ENCODE data around the gene ASB7. TPM values are rescaled to one million over a fixed set of nuclear protein-coding genes. Genes with fewer than 3 reads are reported as not detected.
"Not testable (repeated sequence)": the region's sequence is repeated elsewhere in the genome, so short reads cannot be mapped to it uniquely, and the experiment has no call there.

Gene ASB7
- total RNA-seq, 1 donor from 2014 or later = 10.9 TPM

DNA sequence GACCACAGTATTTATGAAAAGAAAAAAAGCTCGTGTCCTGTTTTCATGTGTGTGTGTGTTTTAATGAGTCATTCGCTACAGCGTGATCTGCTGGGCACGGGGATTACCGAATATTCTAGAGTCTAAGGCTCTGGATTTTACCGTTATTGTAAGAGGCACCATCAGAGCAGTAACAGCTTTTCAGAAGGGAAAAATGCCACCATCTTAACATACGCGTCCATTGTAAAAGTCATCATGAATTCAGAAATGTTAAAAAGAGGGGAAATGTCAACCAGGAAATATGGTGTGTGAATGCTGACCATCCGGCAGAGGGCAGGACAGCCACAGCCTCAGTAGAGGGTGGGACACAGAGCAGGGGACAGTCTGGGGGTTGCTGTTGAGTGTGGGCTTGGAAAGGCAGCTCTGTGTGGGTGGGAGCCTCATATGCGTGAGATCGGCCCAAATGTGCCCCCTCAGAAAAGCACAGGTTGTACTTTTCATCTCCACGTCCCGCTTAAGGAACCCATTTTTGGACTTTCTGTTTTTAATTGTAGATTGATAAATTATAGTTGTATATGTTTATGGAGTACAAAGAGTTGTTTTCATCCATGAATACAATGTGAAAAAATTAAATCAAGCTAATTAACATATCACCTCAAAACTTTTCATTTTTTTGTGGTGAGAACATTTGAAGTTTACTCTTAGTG lies 69.6 kb downstream of the ASB7 start:
- intact Hi-C loops (cut with DNase I) = no loop called here
- no peak for DNase-seq (ENCODE audit: low spot score)

DNA sequence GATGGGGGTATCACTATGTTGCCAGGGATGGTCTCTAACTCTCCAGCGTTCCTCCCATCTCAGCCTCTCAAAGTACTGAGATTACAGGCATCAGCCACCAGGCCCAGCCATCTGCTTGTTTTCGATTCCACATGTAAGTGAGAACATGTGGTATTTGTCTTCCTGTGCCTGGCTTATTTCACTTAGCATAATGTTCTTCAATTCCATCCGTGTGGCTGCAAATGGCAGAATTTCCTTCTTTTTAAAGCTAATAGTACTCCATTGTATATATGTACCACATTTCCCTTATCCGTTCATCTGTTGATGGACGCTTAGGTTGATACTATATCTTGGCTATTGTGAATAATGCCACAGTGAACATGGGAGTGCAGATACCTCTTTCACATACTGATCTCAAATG lies 70.6 kb downstream of the ASB7 start:
- DNase-seq (ENCODE audit: low spot score) = no peak
- ATAC-seq = no peak
- intact Hi-C loops (cut with DNase I) = no loop called here

More for the DNA sequence above, 69.6 kb downstream of the ASB7 start:
- peak; percentile 85 for ATAC-seq

DNA sequence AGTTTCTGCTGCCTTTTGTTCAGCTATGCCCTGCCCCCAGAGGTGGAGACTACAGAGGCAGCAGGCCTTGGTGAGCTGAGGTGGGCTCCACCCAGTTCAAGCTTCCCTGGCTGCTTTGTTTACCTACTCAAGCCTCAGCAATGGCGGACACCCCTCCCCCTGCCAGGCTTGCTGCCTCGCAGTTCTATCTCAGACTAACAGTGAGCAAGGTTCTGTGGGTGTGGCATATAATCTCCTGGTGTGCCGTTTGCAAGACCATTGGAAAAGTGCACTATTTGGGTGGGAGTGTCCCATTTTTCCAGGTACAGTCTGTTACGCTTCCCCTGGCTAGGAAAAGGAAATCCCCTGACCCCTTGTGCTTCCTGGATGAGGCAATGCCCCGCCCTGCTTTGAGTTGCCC lies 76.8 kb downstream of the ASB7 start:
- intact Hi-C loops (cut with DNase I); ATAC-seq; DNase-seq (ENCODE audit: low spot score): not testable (repeated sequence)

DNA sequence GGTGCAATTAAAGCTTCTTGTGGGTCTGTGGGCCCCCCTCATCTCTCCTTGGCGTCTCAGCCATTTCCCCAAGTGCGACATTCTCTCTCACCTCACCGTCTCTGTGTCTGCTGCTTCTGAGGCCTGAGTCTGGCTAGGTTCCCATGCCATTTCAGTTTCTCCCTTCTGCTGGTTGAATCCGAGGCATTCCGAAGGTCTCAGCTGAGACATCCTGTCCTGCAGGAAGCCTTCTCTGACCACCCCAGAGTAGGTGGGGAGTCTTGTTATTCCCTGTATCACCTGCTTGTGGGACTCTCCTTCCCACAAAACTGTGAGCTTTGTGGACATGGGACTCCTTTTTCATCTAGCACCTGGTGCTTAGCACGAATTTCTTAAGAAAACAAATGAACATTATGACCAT lies 78.3 kb downstream of the ASB7 start:
- intact Hi-C loops (cut with DNase I) = no loop called here
- DNase-seq (ENCODE audit: low spot score) = no peak
- no peak for ATAC-seq

DNA sequence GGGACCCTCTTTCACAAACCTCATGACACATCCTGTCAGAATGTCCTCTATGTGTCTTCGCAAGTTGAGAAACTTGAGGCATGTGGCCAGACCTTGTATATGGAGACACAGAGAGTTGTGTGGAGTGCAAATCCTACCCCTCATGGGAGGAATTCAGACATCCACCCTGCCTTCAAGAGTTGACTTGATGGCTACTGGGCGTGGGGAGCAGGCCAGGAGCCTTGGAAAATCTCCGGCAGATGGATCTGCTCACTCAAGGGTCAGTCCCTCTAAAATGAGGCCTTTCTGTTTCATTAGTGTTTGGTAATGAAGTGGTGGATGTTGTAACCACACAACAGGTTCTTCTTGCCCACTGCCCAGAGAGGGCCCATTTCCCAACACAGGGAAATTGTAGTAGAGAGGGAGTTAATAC lies 79.0 kb downstream of the ASB7 start:
- intact Hi-C loops (cut with DNase I) = no loop called here
- peak; percentile 62 for ATAC-seq
- DNase-seq (ENCODE audit: low spot score) = no peak

DNA sequence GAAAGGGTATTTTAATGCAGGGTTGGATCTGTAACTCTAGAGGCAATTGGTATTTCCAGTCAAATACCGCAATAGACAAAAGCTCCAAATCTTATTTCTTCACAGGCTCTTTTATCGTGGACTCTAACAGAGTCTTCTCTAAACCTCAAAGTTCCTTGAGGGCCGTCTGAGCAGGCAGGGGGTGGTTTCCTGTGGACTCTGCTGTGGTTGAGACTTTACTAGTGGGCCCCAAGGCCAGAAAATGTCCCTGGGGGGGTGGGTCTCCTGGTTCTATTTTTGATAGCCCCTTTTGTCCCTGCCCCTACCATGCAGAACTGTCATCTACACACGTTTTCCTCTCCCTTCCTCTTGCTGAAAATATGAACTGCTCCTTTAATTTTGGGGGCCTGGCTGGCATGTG lies 80.1 kb downstream of the ASB7 start:
- intact Hi-C loops (cut with DNase I) = no loop called here
- no peak for ATAC-seq

DNA sequence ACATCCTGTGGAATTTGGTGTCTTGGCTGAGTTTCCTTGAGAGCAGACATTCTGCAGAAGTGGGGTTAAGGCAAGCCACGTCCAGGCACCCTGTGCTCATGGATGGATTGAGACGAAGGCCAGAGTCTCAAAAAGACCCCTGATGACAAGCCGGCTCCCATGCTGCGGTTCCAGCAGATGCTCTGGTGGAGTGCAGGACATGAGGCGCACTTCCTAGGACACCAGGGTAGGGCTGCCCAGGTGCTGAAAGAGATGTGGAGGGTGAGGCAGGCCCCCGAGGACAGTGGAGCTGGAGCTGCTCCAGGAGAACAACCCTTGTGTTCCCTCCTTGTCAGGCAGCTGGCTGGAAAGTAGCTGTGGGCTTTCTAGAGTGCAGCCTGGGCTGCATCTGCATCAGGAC lies 81.0 kb downstream of the ASB7 start:
- intact Hi-C loops (cut with DNase I) = no loop called here
- DNase-seq (ENCODE audit: low spot score) (no peak), ATAC-seq (no peak)

More for the DNA sequence above, 80.1 kb downstream of the ASB7 start:
- DNase-seq (ENCODE audit: low spot score) = no peak

DNA sequence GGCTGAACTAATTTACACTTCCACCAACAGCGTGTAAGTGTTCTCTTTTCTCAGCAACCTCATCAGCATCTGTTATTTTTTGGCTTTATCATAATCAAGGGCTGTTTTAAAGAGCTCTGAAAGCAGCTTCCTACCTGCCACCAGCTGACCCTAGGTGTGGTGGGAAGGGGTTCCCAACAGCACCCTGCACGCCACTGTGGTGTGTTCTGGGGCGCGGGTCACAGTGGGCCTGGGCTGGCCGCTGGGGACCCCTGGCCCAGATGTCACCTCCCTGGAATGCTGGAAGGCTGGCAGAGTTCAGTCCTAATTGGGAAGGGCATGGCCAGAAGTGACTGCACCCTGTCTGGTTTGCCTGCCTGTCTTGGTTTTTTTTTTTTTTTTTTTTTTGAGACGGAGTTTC lies 82.2 kb downstream of the ASB7 start:
- intact Hi-C loops (cut with DNase I) = no loop called here
- no peak for DNase-seq (ENCODE audit: low spot score)
- no peak for ATAC-seq

DNA sequence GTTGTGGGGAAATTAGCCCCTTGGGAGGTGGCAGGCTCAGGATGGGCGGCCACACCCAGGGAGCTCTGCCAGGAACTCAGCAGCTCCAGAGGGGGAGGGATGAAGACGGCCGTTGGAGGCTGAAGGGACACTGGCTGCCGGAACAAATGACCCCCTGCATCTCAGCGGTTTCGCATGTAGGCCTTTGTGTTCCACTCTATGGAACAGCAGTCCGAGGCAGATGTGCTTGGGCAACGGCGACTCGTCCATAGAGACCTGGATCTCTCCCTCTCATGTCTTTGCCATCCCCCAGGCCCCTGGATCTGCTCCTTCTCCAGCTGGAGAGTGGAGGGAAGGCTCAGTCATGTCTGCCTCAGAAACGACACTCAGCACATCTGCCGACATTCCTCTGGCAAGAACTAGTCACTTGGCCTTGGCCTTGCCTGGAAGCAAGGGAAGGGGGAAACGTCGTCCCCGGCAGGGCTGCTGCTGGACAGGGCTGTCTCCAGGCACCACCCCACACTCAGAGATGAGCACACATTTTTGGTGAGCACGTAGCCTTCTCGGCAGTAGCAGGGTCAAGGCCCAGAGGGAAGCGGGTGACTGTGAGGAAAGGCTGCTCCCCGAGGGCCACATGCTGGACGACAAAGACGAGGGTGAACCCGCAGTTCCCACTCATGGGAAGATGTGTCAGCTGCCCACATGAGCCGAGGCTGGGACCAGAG lies 83.8 kb downstream of the ASB7 start:
- ATAC-seq (peak; percentile 45), DNase-seq (ENCODE audit: low spot score) (no peak)
- intact Hi-C loops (cut with DNase I) = no loop called here

DNA sequence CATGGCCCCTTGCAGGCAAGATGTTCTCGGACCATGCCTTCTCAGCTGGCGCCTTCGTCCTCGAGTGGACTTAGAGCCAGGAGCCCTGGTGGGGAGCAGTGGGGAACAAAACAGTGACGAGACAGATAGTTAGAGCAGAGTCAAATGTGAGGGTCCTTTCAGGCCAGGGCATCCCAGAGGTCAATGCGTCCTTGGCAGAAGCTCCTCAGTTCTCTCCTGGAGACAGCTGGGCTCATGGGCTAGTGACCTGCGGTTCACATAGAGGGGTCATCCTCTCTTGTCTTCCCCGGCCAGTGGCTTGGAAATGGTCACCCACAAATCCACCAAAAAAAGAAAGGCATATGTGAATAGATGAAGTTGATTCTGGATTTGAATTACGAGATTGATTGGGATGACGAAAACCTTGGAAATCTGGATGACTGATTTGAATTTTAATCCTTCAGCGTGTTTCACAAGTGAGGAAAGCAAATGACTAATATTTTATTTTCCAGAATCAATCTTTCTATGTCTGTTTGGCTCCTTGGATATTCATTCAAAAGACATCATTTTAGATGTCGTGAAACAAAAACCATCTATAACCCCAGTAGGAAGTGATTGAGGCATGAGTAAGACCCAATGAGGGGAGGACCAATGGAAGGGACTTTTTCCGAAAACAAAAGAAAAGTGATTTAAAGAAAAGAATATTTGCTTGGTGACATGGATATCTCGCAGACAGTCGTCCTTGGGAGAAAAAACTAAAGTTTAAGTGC lies 84.5 kb downstream of the ASB7 start:
- intact Hi-C loops (cut with DNase I) = no loop called here
- peak; percentile 13 for ATAC-seq
- DNase-seq (ENCODE audit: low spot score) = no peak

DNA sequence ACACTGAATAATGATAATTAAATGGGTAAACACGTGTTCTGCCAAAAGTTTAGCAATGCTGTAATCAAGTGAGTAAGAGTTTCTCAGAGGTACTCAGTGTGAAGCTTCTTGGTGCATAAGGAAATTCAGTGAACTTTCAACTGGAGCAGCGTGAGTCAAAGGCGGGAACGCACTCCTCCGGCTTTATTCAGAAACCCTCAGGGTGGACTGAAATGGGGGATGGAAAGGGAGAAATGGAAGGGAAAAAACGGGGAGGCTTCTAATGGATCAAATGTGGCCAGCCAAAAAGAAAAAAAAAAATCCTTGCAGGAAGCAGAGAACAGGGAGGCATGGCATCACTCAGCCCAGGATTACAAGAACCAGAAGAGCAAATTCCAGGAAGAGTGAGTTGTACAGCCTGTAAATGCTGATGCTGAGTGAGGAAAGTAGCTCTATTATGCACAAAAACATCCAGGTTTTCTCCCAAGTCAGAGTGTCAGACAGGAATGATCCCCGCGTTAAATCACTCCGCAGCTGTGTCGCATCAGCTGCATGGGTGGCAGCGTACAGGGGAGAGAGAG lies 85.3 kb downstream of the ASB7 start:
- peak; percentile 76 for ATAC-seq

DNA sequence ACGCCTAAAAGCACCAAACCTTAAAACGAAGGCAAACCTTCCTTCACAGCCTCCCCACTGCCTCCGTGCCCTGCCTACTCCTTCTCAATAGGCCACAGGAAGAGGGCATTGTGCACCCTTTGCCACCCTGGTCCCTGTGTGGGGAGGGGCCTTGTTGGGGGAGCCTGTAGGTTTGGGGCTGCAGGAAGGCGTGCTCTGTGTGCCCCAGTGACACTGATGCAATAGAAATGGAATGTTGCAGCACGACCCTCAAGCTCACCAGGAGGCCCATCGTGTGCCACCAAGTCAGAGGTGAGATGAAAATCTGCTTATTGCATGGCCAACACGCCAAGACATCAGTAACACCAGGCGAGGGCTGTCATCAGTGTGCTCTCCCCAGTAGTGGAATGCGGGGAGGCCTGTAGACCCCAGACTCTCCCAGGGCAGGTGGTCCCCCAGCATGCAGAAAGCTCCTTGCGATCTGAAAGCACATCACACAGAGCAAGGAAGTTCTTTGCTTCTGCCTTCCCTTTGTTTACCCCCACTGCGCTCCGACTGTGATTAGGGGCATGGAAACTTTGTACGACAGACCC lies 86.2 kb downstream of the ASB7 start:
- ATAC-seq (no peak), DNase-seq (ENCODE audit: low spot score) (no peak)
- intact Hi-C loops (cut with DNase I) = no loop called here

More for the DNA sequence above, 85.3 kb downstream of the ASB7 start:
- DNase-seq (ENCODE audit: low spot score) = no peak
- intact Hi-C loops (cut with DNase I) = no loop called here

DNA sequence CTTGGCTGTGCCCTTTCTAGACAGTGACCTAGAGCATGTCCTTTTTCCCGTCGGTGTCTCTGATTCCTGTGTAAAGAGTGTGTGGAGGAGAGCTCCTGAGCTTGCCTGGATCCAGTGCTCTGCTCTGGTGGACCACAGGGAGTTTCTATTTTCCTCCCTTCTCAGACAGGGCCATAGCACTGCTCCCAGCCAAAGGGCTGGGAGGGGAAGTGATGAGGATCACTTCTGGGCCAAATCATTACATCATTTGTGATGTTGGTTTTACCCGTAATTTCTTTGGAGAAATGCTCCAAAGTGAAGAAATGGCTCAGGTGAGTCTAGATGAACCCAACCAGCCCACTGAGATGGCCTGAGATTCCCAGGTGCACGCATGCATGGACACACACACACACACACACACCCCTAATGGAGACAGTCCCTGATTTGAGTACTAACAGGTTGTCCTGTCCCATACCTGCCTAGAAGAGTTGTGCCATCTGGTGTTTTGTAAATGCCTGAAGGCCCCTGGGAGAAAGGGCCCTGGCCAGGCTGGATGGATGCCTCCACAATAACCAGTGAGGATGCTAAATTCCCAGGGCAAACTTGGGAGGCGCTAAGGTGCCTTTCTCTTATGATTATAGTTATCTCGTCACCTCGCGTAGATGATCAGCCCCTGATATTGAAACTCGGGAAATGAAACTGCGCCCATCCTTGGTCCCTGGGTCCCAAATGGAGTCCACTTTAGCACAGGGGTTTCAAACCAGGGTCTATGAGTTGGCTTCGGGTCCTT lies 86.9 kb downstream of the ASB7 start:
- ATAC-seq (no peak), DNase-seq (ENCODE audit: low spot score) (no peak)
- intact Hi-C loops (cut with DNase I) = no loop called here

DNA sequence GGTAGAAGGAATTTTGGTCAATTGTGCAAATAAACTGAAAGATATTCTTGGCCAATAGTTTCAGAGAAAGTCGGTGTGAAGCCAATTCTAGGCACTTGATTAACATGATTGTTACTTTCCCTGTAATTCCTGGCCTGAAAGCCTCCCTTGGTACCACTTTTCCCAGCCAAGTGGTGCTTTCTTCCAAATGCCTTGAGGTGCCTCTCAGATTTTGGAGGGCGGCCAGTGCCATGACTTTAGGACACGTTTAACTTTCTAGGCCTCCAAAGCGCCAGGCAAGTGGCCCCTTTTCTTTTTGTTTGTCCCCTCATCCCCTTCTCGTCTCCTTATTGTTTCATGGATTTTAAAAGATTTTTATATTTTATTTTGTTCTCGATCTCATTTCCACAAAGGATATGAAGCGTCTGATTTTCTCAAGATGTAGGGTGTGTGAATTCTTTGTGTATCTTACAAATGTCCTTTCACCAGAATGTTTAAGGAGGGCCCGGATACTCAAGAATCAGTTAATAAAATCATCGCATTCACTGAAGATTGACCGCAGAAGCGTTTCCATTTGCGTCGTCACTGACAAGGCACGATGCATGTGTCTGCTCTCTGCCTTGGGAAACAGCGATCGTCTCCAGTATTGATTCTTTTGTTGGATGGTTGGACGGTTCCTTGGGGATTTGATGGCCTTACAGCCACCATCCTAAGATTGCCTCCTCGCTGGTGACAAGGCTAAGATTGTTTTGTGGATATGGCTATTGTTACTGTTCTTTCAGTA lies 87.8 kb downstream of the ASB7 start:
- ATAC-seq = no peak
- intact Hi-C loops (cut with DNase I) = no loop called here
- no peak for DNase-seq (ENCODE audit: low spot score)

DNA sequence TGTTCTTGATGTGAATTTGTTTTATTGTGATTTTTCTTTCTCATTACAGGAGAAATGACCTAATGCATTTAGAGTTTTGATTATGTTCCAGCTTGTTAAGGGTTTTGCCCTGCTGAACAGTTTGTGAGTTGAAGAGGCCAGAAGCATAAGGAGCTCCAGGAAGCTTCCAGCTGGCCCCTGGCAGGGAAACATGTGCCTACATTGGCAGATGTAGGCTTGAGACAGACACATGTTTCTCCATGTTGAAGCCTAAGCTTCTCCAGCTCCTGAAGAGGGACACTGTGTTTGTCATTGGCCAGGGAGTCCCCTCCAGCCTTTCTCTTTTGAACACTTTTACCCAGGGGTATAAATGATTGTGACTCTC lies 88.4 kb downstream of the ASB7 start:
- intact Hi-C loops (cut with DNase I) = no loop called here
- ATAC-seq = no peak
- no peak for DNase-seq (ENCODE audit: low spot score)

DNA sequence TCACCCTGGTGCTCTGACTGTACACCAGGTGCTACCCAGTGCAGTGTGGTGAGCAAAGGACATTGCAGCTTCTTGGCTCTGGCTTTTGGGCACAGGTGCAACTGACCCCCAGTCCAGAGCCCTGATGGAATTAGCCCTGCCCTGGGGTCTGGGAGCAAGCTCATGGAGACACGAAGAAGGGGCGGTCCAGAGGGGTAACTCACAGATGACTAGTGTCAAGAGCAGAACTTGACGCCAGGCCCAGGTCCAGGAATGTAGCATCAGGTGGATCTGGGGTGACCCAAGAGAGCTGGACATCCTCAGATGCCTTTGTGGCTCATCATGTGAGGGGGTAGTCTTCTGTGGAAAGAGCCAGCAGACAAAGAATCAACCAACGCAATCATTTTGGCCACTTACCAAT lies 88.9 kb downstream of the ASB7 start:
- no peak for DNase-seq (ENCODE audit: low spot score)
- ATAC-seq = no peak
- intact Hi-C loops (cut with DNase I) = no loop called here

DNA sequence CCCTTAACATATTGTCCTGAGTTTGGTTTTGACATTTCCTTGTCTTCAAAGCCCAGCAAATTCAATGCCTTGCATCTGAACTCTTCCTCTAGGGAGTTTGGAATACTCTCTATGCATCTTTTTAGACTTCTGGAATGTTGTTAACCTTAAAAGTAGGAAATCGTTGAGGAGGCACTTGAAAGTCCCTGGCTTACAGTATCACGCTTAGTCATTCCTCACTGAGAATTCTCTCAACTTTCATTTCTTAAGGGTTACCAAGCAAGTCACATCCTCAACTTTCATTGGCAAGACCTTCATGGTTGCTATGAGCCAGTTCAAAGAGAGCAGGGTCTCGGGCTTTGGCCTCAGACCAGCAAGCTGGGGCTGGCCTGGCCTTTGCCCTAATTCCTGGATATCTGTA lies 89.9 kb downstream of the ASB7 start:
- DNase-seq (ENCODE audit: low spot score) = no peak
- ATAC-seq = no peak
- intact Hi-C loops (cut with DNase I) = no loop called here

DNA sequence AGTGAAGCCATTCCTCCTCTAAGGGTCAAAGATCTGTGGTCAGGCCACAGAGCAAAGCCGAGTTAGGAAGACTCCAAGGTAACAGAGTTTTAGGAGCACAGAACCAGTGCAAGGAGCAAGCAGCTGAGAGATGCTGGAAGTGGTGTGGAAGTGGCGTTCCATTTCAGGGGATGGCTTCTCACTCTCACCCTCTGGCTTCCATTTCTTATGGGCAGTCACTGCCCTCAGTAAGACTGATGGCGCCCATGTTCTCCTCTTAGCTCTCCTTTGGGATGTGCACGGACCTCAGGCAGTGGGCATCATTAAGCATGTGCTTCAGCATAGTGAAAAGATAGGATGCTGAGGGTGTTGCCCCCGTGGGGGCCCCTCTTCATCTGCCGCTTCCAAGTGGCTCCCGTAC lies 90.3 kb downstream of the ASB7 start:
- intact Hi-C loops (cut with DNase I) = no loop called here
- DNase-seq (ENCODE audit: low spot score) = no peak
- no peak for ATAC-seq

Measured in sciatic nerve (tissue), 2 donors.